Measurements from ENCODE around the gene ECI1. TPM values are rescaled to one million over a fixed set of nuclear protein-coding genes. Genes with fewer than 3 reads are reported as not detected.

ECI1 gene
- total and polyA plus RNA-seq, 4 donors, result 35.0 to 87.1 (median 63.5) TPM

GRCh38 chr16:2295056-2295798 lies 43.8 kb upstream of the ECI1 start:
- ATAC-seq (ENCODE audit: insufficient read depth, low FRiP score) (no peak), DNase-seq (no peak)
- H3K27ac ChIP-seq (ENCODE audit: low read depth in 1 of 2, low read length in 1 of 2), result no peak overlapping the region
- TF ChIP-seq CTCF (IDR thresholded peaks at IDR 0.05; ENCODE audit: control extremely low read depth, extremely low read depth), result no peak
- no peaks in the 10 kb centered on the region for H3K27me3 ChIP-seq (ENCODE audit: control insufficient read depth in 3 of 3, insufficient read depth in 3 of 3, low read length in 2 of 3)
- peaks cover 0 to 3% (median 0%) of the 10 kb centered on the region in 5 donors for H3K4me1 ChIP-seq (ENCODE audit: control insufficient read depth in 5 of 5, insufficient read depth in 5 of 5, low read length in 5 of 5)
- H3K9me3 ChIP-seq (ENCODE audit: control insufficient read depth in 4 of 4, insufficient read depth in 3 of 4, low read length in 3 of 4), result no peaks in the 10 kb centered on the region
- H3K36me3 ChIP-seq (ENCODE audit: control insufficient read depth in 4 of 4, insufficient read depth in 4 of 4, low read length in 4 of 4), result peaks cover 0 to 53% (median 0%) of the 10 kb centered on the region in 4 donors
- H3K9ac ChIP-seq (ENCODE audit: insufficient read depth in 1 of 2, low read length in 2 of 2), result no peak overlapping the region
- H3K4me3 ChIP-seq, result no peak overlapping the region
- WGBS, 2 donors, result 91 to 94% methylated on average over 21 of the region's 21 CpGs

- no peak overlapping the region for H3K4me3 ChIP-seq
- H3K27me3 ChIP-seq (ENCODE audit: control insufficient read depth in 3 of 3, insufficient read depth in 3 of 3, low read length in 2 of 3), result no peaks in the 10 kb centered on the region
- H3K9ac ChIP-seq (ENCODE audit: insufficient read depth in 1 of 2, low read length in 2 of 2), result no peak overlapping the region
- no peak for TF ChIP-seq CTCF (IDR thresholded peaks at IDR 0.05; ENCODE audit: control extremely low read depth, extremely low read depth)
- WGBS, 2 donors, result 92 to 93% methylated on average over 9 of the region's 9 CpGs
- H3K9me3 ChIP-seq (ENCODE audit: control insufficient read depth in 4 of 4, insufficient read depth in 3 of 4, low read length in 3 of 4), result no peaks in the 10 kb centered on the region
- peaks cover 0 to 3% (median 0%) of the 10 kb centered on the region in 5 donors for H3K4me1 ChIP-seq (ENCODE audit: control insufficient read depth in 5 of 5, insufficient read depth in 5 of 5, low read length in 5 of 5)
- H3K27ac ChIP-seq (ENCODE audit: low read depth in 1 of 2, low read length in 1 of 2), result no peak overlapping the region
- ATAC-seq (ENCODE audit: insufficient read depth, low FRiP score) (no peak), DNase-seq (no peak)
- peaks cover 0 to 51% (median 0%) of the 10 kb centered on the region in 4 donors for H3K36me3 ChIP-seq (ENCODE audit: control insufficient read depth in 4 of 4, insufficient read depth in 4 of 4, low read length in 4 of 4)
Measured at GRCh38 chr16:2292221-2292620, 40.8 kb upstream of the ECI1 start.

- Histone ChIP-seq H3K9me3 (ENCODE audit: control insufficient read depth in 4 of 4, insufficient read depth in 3 of 4, low read length in 3 of 4) (no peaks in the 10 kb centered on the region), H3K9ac (ENCODE audit: insufficient read depth in 1 of 2, low read length in 2 of 2) (no peak overlapping the region), H3K4me3 (no peak overlapping the region), H3K27ac (ENCODE audit: low read depth in 1 of 2, low read length in 1 of 2) (no peak overlapping the region), H3K4me1 (ENCODE audit: control insufficient read depth in 5 of 5, insufficient read depth in 5 of 5, low read length in 5 of 5) (no peaks in the 10 kb centered on the region), H3K36me3 (ENCODE audit: control insufficient read depth in 4 of 4, insufficient read depth in 4 of 4, low read length in 4 of 4) (peaks cover 0 to 60% (median 0%) of the 10 kb centered on the region in 4 donors), H3K27me3 (ENCODE audit: control insufficient read depth in 3 of 3, insufficient read depth in 3 of 3, low read length in 2 of 3) (no peaks in the 10 kb centered on the region)
- no peak for DNase-seq
- WGBS, 2 donors, result 93 to 95% methylated on average over 23 of the region's 23 CpGs
- no peak for ATAC-seq (ENCODE audit: insufficient read depth, low FRiP score)
- TF ChIP-seq CTCF (IDR thresholded peaks at IDR 0.05; ENCODE audit: control extremely low read depth, extremely low read depth), result no peak
Measured at GRCh38 chr16:2289282-2289681, 37.9 kb upstream of the ECI1 start.
